ENCODE data around the gene KLK14.

DNA sequence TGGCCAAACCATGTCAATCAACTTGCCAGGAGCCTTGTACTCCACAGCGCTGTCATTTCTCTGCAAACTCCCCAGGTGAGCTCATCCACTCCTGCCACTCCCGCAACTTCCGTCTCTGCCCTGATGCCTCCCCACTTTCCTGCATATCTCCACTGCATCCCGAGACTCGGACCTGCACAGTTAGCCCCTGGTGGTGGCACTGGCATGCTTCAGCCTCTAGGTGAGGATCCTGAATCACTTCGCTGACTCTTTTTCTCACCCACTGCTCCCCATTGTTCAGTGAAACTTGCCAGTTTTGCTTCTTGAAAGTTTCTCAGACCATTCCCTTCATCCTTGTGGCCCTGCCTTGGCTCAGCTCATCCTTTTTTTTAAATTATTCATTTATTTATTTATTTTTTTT is 28.9 kb upstream of the KLK14 start:
- no peak; the same call in 1 of the 2 replicates for TF ChIP-seq CTCF (conservative IDR thresholded peaks at IDR 0.05)
- TF ChIP-seq ZFX (IDR thresholded peaks at IDR 0.05): no peak

All from C4-2B (cell line).